ENCODE data around the gene PAX5.

PAX5 gene

GRCh38 chr9:36913393-36914211 is 120.5 kb downstream of the PAX5 start:
- no peaks in the 10 kb centered on the region for H3K9me3 ChIP-seq (ENCODE audit: insufficient read depth, low read length)
- no peak overlapping the region for H3K4me3 ChIP-seq (ENCODE audit: insufficient read length, low read depth)
- H3K9ac ChIP-seq (ENCODE audit: insufficient read length, low read depth) = no peak overlapping the region
- H3K27me3 ChIP-seq (ENCODE audit: insufficient read depth, insufficient read length) = no peaks in the 10 kb centered on the region
- TF ChIP-seq ZNF274 (IDR thresholded peaks at IDR 0.05; ENCODE audit: low read depth, low read length) = no peak
- no peak for TF ChIP-seq SUZ12 (IDR thresholded peaks at IDR 0.05; ENCODE audit: extremely low read depth, insufficient read depth, insufficient read length)
- no peak for TF ChIP-seq YY1 (IDR thresholded peaks at IDR 0.05; ENCODE audit: insufficient read depth, insufficient read length)
- DNase-seq (ENCODE audit: low read depth, low spot score) = no peak
- H3K36me3 ChIP-seq (ENCODE audit: insufficient read depth, insufficient read length, low read length) = no peaks in the 10 kb centered on the region
- H3K4me1 ChIP-seq (ENCODE audit: insufficient read depth, insufficient read length) = peaks cover 4% of the 10 kb centered on the region

- H3K36me3 ChIP-seq (ENCODE audit: insufficient read depth, insufficient read length, low read length) = no peaks in the 10 kb centered on the region
- H3K4me1 ChIP-seq (ENCODE audit: insufficient read depth, insufficient read length) = peaks cover 4% of the 10 kb centered on the region
- H3K9ac ChIP-seq (ENCODE audit: insufficient read length, low read depth) = no peak overlapping the region
- no peaks in the 10 kb centered on the region for H3K27me3 ChIP-seq (ENCODE audit: insufficient read depth, insufficient read length)
- no peak overlapping the region for H3K4me3 ChIP-seq (ENCODE audit: insufficient read length, low read depth)
- H3K9me3 ChIP-seq (ENCODE audit: insufficient read depth, low read length) = no peaks in the 10 kb centered on the region
- no peak for DNase-seq (ENCODE audit: low read depth, low spot score)
- TF ChIP-seq YY1 (IDR thresholded peaks at IDR 0.05; ENCODE audit: insufficient read depth, insufficient read length) = no peak
- TF ChIP-seq SUZ12 (IDR thresholded peaks at IDR 0.05; ENCODE audit: extremely low read depth, insufficient read depth, insufficient read length) = no peak
- TF ChIP-seq ZNF274 (IDR thresholded peaks at IDR 0.05; ENCODE audit: low read depth, low read length) = no peak
Measured at GRCh38 chr9:36912620-36913019, 121.4 kb downstream of the PAX5 start.

- TF ChIP-seq SUZ12 (IDR thresholded peaks at IDR 0.05; ENCODE audit: extremely low read depth, insufficient read depth, insufficient read length) (no peak), YY1 (IDR thresholded peaks at IDR 0.05; ENCODE audit: insufficient read depth, insufficient read length) (no peak), ZNF274 (IDR thresholded peaks at IDR 0.05; ENCODE audit: low read depth, low read length) (no peak)
- Histone ChIP-seq H3K4me3 (ENCODE audit: insufficient read length, low read depth) (no peak overlapping the region), H3K9ac (ENCODE audit: insufficient read length, low read depth) (no peak overlapping the region), H3K9me3 (ENCODE audit: insufficient read depth, low read length) (no peaks in the 10 kb centered on the region), H3K27me3 (ENCODE audit: insufficient read depth, insufficient read length) (no peaks in the 10 kb centered on the region), H3K36me3 (ENCODE audit: insufficient read depth, insufficient read length, low read length) (no peaks in the 10 kb centered on the region), H3K4me1 (ENCODE audit: insufficient read depth, insufficient read length) (peaks cover 4% of the 10 kb centered on the region)
- DNase-seq (ENCODE audit: low read depth, low spot score) = no peak
Measured at GRCh38 chr9:36911601-36912412, 122.3 kb downstream of the PAX5 start.

DNA sequence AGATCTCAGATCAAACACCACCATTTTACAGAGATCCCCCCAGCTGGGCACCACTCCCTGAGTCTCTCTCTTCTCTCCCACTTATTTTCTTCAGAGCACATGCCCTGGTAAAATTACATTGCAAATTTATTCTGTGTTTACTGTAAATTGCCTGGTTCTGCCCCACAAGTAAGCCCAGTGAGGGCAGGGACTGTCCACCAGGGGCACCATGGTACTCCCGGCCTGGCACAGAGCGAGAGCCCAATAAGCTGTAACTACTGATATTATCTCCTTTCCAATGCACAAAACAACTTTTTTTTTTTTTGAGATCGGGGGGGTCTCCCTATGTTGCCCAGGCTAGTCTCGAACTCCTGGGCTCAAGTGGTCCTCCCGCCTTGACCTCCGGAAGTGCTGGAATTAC is 123.0 kb downstream of the PAX5 start:
- H3K36me3 ChIP-seq (ENCODE audit: insufficient read depth, insufficient read length, low read length) = no peaks in the 10 kb centered on the region
- no peak for DNase-seq (ENCODE audit: low read depth, low spot score)
- H3K4me3 ChIP-seq (ENCODE audit: insufficient read length, low read depth) = no peak overlapping the region
- H3K4me1 ChIP-seq (ENCODE audit: insufficient read depth, insufficient read length) = peaks cover 4% of the 10 kb centered on the region
- no peaks in the 10 kb centered on the region for H3K27me3 ChIP-seq (ENCODE audit: insufficient read depth, insufficient read length)
- TF ChIP-seq YY1 (IDR thresholded peaks at IDR 0.05; ENCODE audit: insufficient read depth, insufficient read length) (no peak), SUZ12 (IDR thresholded peaks at IDR 0.05; ENCODE audit: extremely low read depth, insufficient read depth, insufficient read length) (no peak), ZNF274 (IDR thresholded peaks at IDR 0.05; ENCODE audit: low read depth, low read length) (no peak)
- H3K9me3 ChIP-seq (ENCODE audit: insufficient read depth, low read length) = no peaks in the 10 kb centered on the region
- H3K9ac ChIP-seq (ENCODE audit: insufficient read length, low read depth) = no peak overlapping the region

- no peaks in the 10 kb centered on the region for H3K36me3 ChIP-seq (ENCODE audit: insufficient read depth, insufficient read length, low read length)
- DNase-seq (ENCODE audit: low read depth, low spot score) = no peak
- H3K9ac ChIP-seq (ENCODE audit: insufficient read length, low read depth) = no peak overlapping the region
- TF ChIP-seq ZNF274 (IDR thresholded peaks at IDR 0.05; ENCODE audit: low read depth, low read length) = no peak
- no peak for TF ChIP-seq SUZ12 (IDR thresholded peaks at IDR 0.05; ENCODE audit: extremely low read depth, insufficient read depth, insufficient read length)
- no peak for TF ChIP-seq YY1 (IDR thresholded peaks at IDR 0.05; ENCODE audit: insufficient read depth, insufficient read length)
- no peak overlapping the region for H3K4me3 ChIP-seq (ENCODE audit: insufficient read length, low read depth)
- H3K9me3 ChIP-seq (ENCODE audit: insufficient read depth, low read length) = no peaks in the 10 kb centered on the region
- no peaks in the 10 kb centered on the region for H3K27me3 ChIP-seq (ENCODE audit: insufficient read depth, insufficient read length)
- peaks cover 12% of the 10 kb centered on the region for H3K4me1 ChIP-seq (ENCODE audit: insufficient read depth, insufficient read length)
Measured at GRCh38 chr9:36906492-36906891, 127.6 kb downstream of the PAX5 start.

DNA sequence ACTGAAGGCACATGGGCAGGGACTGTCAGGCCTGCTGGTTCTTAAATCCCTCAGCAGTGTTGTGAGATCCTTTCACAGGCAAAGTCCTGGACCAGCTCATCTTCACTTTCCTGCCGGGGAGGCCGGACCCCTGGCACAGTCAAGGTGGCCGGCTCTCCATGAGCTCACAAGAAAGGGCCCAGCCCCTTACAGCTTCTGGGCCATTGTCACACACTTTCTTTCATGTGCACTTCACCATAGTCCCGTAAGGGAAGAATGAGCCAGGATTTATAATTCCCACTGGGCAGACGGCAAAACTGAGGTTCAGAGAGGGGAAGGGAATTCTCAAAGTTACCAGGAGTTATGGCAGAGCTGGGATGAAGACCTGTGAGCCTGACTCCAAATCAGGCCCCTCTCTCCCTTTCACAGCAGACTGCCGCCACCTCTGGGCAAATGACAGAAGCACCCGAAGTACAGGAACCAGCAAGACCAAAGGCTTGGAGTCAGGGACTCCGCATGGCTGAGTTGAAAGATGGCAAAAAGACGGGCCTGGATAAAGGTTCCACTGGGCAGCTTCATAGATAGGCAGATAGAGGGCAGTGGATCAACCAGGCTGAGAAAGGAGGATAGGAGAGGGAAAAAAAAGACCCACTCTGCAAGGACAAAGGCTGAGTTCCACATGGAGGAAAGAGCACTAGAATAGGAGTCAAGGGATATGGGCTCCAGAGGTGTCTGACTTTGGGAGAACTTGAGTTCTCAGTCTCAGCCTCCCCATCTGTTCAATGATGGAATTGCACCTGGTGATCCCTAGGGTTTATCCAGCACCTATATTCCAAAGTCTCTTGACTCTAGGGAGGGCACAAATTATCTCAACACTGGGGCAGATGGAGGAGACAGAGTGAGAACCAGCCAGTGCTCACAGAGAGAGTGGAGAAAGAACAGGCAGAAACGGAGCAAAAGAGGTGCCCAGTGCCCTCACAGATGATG is 128.7 kb downstream of the PAX5 start:
- Histone ChIP-seq H3K9ac (ENCODE audit: insufficient read length, low read depth) (no peak overlapping the region), H3K27me3 (ENCODE audit: insufficient read depth, insufficient read length) (no peaks in the 10 kb centered on the region), H3K4me3 (ENCODE audit: insufficient read length, low read depth) (no peak overlapping the region), H3K4me1 (ENCODE audit: insufficient read depth, insufficient read length) (peaks cover 12% of the 10 kb centered on the region), H3K36me3 (ENCODE audit: insufficient read depth, insufficient read length, low read length) (no peaks in the 10 kb centered on the region), H3K9me3 (ENCODE audit: insufficient read depth, low read length) (no peaks in the 10 kb centered on the region)
- no peak for DNase-seq (ENCODE audit: low read depth, low spot score)
- TF ChIP-seq SUZ12 (IDR thresholded peaks at IDR 0.05; ENCODE audit: extremely low read depth, insufficient read depth, insufficient read length) = no peak
- no peak for TF ChIP-seq YY1 (IDR thresholded peaks at IDR 0.05; ENCODE audit: insufficient read depth, insufficient read length)
- no peak for TF ChIP-seq ZNF274 (IDR thresholded peaks at IDR 0.05; ENCODE audit: low read depth, low read length)

All from NT2/D1 (cell line).